ENCODE results near the gene OTX2. TPM values are rescaled to one million over a fixed set of nuclear protein-coding genes. Genes with fewer than 3 reads are reported as not detected.

The OTX2 gene
- total RNA-seq, 1 donor from 2014 or later, result not detected

DNA sequence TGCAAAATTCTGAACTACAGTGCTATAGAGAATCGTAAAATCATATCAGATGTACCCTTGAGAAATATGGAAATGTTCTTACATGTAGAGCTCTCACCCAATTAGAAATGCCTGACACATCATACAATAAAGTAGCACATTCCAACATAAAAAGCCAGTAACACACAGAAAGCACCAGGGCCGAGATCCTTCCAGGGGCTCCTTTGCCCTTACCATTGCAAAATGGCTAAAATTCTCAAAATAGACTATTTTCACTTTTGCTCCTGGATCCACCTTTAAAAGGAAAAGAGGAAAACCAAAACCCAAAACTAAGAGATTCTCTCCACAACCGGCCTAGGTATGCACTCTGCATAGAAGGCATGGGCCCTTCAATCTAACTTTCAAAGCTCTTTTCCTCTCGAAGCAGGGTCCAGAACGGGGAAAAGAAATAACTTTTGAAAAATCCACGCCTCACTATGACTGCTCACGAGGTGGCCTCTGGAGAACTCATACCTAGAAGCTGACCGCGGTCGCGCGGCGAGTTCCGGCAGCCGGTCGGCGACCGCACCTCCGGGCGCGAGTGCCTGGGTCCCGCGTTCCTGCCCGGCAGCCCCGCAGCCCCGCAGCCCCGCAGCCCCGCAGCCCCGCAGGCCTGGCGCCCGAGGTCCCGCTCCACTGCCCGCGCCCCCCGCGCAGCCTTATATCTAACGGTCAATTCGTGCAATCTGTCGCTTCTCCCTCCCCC lies 2.7 kb downstream of the OTX2 start:
- FAIRE-seq, result no peak
- no peak overlapping the region for H3K4me3 ChIP-seq (ENCODE audit: low read depth, low read length)

DNA sequence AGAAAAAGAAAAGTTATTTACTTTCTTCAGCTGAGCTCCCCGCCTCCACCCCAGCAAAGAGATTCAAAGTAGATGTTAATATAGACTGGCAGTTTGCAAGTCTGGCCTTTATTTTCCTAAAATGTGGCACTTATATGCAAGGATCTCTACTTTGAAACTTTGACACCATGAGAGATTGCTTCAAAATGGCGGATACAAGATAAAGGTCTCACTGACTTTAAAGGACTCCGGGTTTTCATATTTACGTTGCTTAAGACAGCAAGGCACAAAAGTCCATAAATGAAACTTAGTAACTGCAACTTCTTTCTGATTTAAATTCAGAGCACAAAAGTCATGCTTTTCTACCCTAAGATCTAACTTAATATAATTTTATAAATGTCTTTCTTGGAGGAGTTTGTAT lies 3.5 kb downstream of the OTX2 start:
- FAIRE-seq, result no peak
- peaks cover 70% of the 10 kb centered on the region for H3K27me3 ChIP-seq (ENCODE audit: control insufficient read depth, insufficient read depth, low read length)

More for the DNA sequence above, 2.7 kb downstream of the OTX2 start:
- TF ChIP-seq, protein P1, sequence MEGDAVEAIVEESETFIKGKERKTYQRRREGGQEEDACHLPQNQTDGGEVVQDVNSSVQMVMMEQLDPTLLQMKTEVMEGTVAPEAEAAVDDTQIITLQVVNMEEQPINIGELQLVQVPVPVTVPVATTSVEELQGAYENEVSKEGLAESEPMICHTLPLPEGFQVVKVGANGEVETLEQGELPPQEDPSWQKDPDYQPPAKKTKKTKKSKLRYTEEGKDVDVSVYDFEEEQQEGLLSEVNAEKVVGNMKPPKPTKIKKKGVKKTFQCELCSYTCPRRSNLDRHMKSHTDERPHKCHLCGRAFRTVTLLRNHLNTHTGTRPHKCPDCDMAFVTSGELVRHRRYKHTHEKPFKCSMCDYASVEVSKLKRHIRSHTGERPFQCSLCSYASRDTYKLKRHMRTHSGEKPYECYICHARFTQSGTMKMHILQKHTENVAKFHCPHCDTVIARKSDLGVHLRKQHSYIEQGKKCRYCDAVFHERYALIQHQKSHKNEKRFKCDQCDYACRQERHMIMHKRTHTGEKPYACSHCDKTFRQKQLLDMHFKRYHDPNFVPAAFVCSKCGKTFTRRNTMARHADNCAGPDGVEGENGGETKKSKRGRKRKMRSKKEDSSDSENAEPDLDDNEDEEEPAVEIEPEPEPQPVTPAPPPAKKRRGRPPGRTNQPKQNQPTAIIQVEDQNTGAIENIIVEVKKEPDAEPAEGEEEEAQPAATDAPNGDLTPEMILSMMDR (IDR thresholded peaks at IDR 0.05; ENCODE audit: insufficient read depth, low read length, severe bottlenecking), result no peak
- Histone ChIP-seq H3K36me3 (ENCODE audit: control insufficient read depth, insufficient read depth, low read length) (no peaks in the 10 kb centered on the region), H3K27me3 (ENCODE audit: control insufficient read depth, insufficient read depth, low read length) (peaks cover 73% of the 10 kb centered on the region)
- no peak for DNase-seq (ENCODE audit: low read depth)

DNA sequence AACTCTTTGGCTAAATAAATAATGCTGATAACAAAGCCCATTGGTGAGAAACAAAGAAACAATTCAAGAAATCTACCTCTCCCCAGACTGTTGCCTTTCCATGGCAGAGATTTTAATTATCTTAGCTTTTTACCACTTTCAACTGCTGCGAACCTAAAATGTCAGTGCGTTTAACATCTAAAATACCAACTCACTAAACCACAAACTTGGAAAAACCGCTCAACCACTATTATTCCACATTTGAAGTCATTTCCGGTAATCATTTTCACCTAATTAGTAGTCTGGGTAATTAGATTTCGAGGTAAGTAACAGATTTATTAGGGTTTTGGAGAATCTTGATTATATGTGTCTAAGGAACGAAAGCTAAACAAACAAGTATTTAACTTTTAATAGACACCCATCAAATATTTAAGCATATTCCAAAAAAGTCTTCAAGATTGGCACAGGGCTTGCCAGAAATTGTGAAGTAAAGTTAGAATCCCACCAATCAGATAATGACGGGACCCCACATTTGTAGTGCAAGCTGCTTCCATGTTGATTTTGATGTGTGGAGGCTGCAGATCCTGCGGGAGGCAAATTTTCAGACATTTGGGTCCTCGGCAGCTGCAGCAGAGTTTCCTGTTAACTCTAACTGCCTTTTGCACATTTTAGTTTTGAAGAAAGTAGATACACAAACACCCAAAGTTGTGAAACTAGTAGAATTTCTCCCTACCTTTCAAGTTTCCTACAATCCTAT lies 4.1 kb downstream of the OTX2 start:
- FAIRE-seq, result no peak
- Histone ChIP-seq H3K4me3 (ENCODE audit: low read depth, low read length) (no peak overlapping the region), H3K27me3 (ENCODE audit: control insufficient read depth, insufficient read depth, low read length) (peaks cover 66% of the 10 kb centered on the region), H3K36me3 (ENCODE audit: control insufficient read depth, insufficient read depth, low read length) (no peaks in the 10 kb centered on the region)
- TF ChIP-seq, protein P1 (IDR thresholded peaks at IDR 0.05; ENCODE audit: insufficient read depth, low read length, severe bottlenecking), result no peak
- DNase-seq (ENCODE audit: low read depth), result no peak

More for the DNA sequence above, 3.5 kb downstream of the OTX2 start:
- TF ChIP-seq, protein P1 (IDR thresholded peaks at IDR 0.05; ENCODE audit: insufficient read depth, low read length, severe bottlenecking), result no peak
- no peak for DNase-seq (ENCODE audit: low read depth)
- Histone ChIP-seq H3K36me3 (ENCODE audit: control insufficient read depth, insufficient read depth, low read length) (no peaks in the 10 kb centered on the region), H3K4me3 (ENCODE audit: low read depth, low read length) (no peak overlapping the region)

DNA sequence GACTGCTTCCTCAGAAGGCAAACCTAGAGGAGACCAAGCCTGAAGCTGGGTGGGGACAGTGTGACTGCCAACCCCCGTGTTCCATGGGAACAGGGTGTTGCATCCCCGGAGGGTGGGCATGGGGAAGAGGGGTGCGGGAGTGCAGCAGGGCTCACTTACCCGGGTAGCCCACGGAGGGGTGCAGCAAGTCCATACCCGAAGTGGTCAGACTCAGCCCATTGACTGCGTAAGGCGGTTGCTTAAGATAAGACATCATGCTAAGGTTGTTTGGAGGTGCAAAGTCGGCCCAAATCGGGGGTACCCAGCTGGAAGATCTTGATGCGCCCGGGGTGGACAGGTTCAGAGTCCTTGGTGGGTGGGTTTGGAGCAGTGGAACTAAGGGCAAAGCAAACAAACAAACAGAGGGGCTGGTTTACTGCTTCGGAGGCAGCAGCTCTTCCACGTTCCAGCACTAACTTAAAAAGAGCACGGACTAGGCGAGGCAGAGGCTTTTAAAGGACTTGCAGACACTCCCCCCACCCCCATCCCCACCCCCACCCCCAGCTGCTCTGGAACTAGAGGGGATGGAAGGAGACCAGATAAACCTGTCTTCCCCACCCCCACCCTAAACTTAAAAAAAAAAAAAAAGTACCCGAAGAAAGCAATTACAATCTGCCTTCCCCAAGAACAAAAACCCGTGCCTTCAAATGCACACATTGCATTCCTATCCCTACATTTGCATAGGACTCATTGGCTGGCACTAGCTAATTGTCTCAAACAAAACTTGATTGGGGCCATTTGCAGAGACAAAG lies 4.9 kb downstream of the OTX2 start:
- TF ChIP-seq, protein P1 (IDR thresholded peaks at IDR 0.05; ENCODE audit: insufficient read depth, low read length, severe bottlenecking), result no peak
- Histone ChIP-seq H3K36me3 (ENCODE audit: control insufficient read depth, insufficient read depth, low read length) (no peaks in the 10 kb centered on the region), H3K4me3 (ENCODE audit: low read depth, low read length) (no peak overlapping the region), H3K27me3 (ENCODE audit: control insufficient read depth, insufficient read depth, low read length) (peaks cover 61% of the 10 kb centered on the region)
- no peak for FAIRE-seq
- DNase-seq (ENCODE audit: low read depth), result no peak

DNA sequence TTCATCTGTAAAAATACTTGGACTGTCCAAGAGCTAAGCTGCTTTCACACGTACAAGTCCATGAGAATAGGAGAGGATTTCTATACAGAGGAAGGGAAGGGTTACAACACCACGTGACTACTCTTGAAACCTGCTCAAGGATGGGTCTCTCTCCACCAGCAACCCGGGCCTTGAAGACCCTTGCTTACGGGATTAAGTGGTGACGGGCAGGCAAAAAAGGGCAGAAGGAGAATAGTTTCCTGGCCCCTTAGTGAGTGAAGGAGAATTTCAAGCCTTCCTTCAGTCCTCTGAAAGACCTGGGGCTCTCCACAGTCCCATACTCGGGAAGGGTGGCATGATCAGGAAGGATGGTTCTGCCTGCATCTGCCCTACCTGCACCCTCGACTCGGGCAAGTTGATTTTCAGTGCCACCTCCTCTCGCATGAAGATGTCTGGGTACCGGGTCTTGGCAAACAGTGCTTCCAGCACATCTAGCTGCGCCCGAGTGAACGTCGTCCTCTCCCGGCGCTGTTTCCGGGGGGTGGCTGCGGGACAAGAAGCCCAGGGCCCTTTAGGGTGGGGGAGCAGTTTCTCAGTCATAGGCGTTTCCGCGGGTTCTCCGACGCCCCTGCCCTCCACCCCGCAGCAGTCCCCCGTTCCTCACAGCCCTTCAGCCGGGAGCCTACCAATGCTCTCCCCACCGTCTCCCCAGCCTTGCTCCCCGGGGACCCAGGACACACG lies 6.3 kb downstream of the OTX2 start:
- no peak for FAIRE-seq
- peaks cover 58% of the 10 kb centered on the region for H3K27me3 ChIP-seq (ENCODE audit: control insufficient read depth, insufficient read depth, low read length)
- TF ChIP-seq, protein P1 (IDR thresholded peaks at IDR 0.05; ENCODE audit: insufficient read depth, low read length, severe bottlenecking), result no peak

More for the DNA sequence above, 6.3 kb downstream of the OTX2 start:
- H3K36me3 ChIP-seq (ENCODE audit: control insufficient read depth, insufficient read depth, low read length), result no peaks in the 10 kb centered on the region
- H3K4me3 ChIP-seq (ENCODE audit: low read depth, low read length), result no peak overlapping the region
- DNase-seq (ENCODE audit: low read depth), result no peak

Measured in bronchial epithelial cell (primary cell).